Transverse colon (tissue), 3 donors: Measurements from ENCODE around the gene UCK1.
"Not testable (repeated sequence)": the region's sequence is repeated elsewhere in the genome, so short reads cannot be mapped to it uniquely, and the experiment has no call there.

Source experiments
- CTCF ChIP-seq, 5 experiments: fragments of 200-600 bp in 3 of 5; fragments of 450-650 bp in 2 of 5; sonication (generic) in 3 of 5; IDR thresholded peaks; 1 replicate in 2 of 5; 2 replicates in 3 of 5; pipeline ENCODE4 v1.5.1; 2016 to 2017; ENCODE audit warnings: antibody characterized with exemption in 5 of 5, inconsistent platforms in 3 of 5, mild to moderate bottlenecking in 2 of 5, moderate library complexity in 1 of 5
- EP300 ChIP-seq: sonication (generic); formaldehyde crosslinking; IDR thresholded peaks from one replicate; pipeline ENCODE4 v1.6.1; 2017; ENCODE audit warnings: antibody characterized with exemption, low read depth
- POLR2A ChIP-seq: fragments of 450-650 bp; IDR thresholded peaks from one replicate; pipeline ENCODE4 v1.6.1; 2016; ENCODE audit warnings: antibody characterized with exemption, mild to moderate bottlenecking, moderate library complexity

- TF ChIP-seq CTCF (IDR thresholded peaks at IDR 0.05); EP300; POLR2A: not testable (repeated sequence)
Observed at GRCh38 chr9:131549186-131549585, 18.1 kb upstream of the UCK1 start.
